ENCODE data around the gene ADD2. TPM values are rescaled to one million over a fixed set of nuclear protein-coding genes. Genes with fewer than 3 reads are reported as not detected.

ADD2 gene
- total RNA-seq, 1 experiment from 2014 or later, result 124 TPM

GRCh38 chr2:70726947-70727725, 40.9 kb downstream of the ADD2 start:
- no peaks in the 10 kb centered on the region; the same call in 1 of the 2 replicates for H3K27me3 Mint-ChIP-seq (ENCODE audit: low read depth)

More at GRCh38 chr2:70726947-70727725, 40.9 kb downstream of the ADD2 start:
- Histone ChIP-seq H3K23ac (ENCODE audit: insufficient read length, low read depth, low read length) (no peak overlapping the region), H3T11ph (ENCODE audit: low read length) (no peak overlapping the region), H3K4me2 (ENCODE audit: insufficient read depth, insufficient read length, low read length) (no peak overlapping the region), H3K18ac (ENCODE audit: insufficient read length, low read depth, low read length) (peak overlapping the region; percentile 34), H3K27me3 (ENCODE audit: insufficient read depth, low read length) (no peaks in the 10 kb centered on the region), H3K9me3 (ENCODE audit: control insufficient read depth, low read depth, low read length) (no peaks in the 10 kb centered on the region), H2BK15ac (ENCODE audit: low read depth, low read length) (no peak overlapping the region), H2AFZ (ENCODE audit: low read length) (no peak overlapping the region), H3K27ac (ENCODE audit: insufficient read length, low read depth, low read length) (no peak overlapping the region), H3K9ac (ENCODE audit: extremely low read depth, insufficient read length, low read length) (no peak overlapping the region), H4K8ac (replicated peaks; ENCODE audit: insufficient read length, low read depth, low read length) (no peak overlapping the region), H4K5ac (ENCODE audit: insufficient read length, low read depth, low read length) (no peak overlapping the region), H3K56ac (ENCODE audit: insufficient read length, low read depth, low read length) (no peak overlapping the region), H3K4ac (ENCODE audit: low read depth, low read length) (no peak overlapping the region), H3K4me1 (ENCODE audit: insufficient read depth, low read length) (peaks cover 36% of the 10 kb centered on the region), H3K14ac (ENCODE audit: insufficient read depth, low read length) (no peak overlapping the region), H4K20me1 (ENCODE audit: control insufficient read depth, insufficient read depth, insufficient read length) (no peaks in the 10 kb centered on the region), H2BK120ac (ENCODE audit: low read depth, low read length, poor library complexity, severe bottlenecking) (no peak overlapping the region), H3K79me2 (ENCODE audit: insufficient read depth, low read length) (peaks cover 79% of the 10 kb centered on the region; the same call in 1 of the 2 replicates), H2BK20ac (ENCODE audit: low read depth, low read length, poor library complexity, severe bottlenecking) (no peak overlapping the region), H3K79me1 (ENCODE audit: insufficient read depth, low read depth, low read length, poor library complexity, severe bottlenecking) (peaks cover 19% of the 10 kb centered on the region), H2BK5ac (ENCODE audit: insufficient read length, low read length) (no peak overlapping the region), H3K23me2 (ENCODE audit: insufficient read length, low read depth, low read length, poor library complexity, severe bottlenecking) (no peaks in the 10 kb centered on the region), H4K91ac (ENCODE audit: insufficient read length, low read depth, low read length) (no peak overlapping the region), H2BK12ac (ENCODE audit: insufficient read length, low read depth, low read length) (no peak overlapping the region), H2AK5ac (ENCODE audit: insufficient read length, low read length) (no peak overlapping the region)
- Mint-ChIP-seq H3K36me3 (ENCODE audit: insufficient read depth in 1 of 3, low read depth in 3 of 3) (peaks cover 0 to 13% (median 2%) of the 10 kb centered on the region in 3 experiments; a peak in 5 of 7 replicates), H3K9me3 (no peaks in the 10 kb centered on the region), H3K4me3 (no peak overlapping the region; a peak in 1 of 5 replicates), H3K4me1 (peaks cover 61 to 62% of the 10 kb centered on the region in 2 experiments), H3K27ac (peak overlapping the region; percentile 29 to 62 (median 54); a peak in 4 of 7 replicates)
- WGBS (ENCODE audit: extremely low coverage, insufficient read length, low lambda C conversion rate), result no CpG with 5 or more reads among the region's 11 CpGs
- DNase-seq, result peak; percentile 15
- TF ChIP-seq CTCF (conservative IDR thresholded peaks at IDR 0.05), result no peak

Data from H9 (cell line).